ENCODE measurements around the gene DSTN.
A peak's percentile ranks its signal among the peaks of the same experiment; 100 is the strongest.

DSTN gene

GRCh38 chr20:17612287-17612991 is 42.6 kb downstream of the DSTN start:
- no peak for DNase-seq (ENCODE audit: low spot score)

GRCh38 chr20:17612992-17613327 is 43.1 kb downstream of the DSTN start:
- DNase-seq (ENCODE audit: low spot score), result no peak

GRCh38 chr20:17613328-17614175 is 43.7 kb downstream of the DSTN start:
- no peak for DNase-seq (ENCODE audit: low spot score)

- DNase-seq (ENCODE audit: low spot score), result no peak
Measured at GRCh38 chr20:17614176-17614811, 44.4 kb downstream of the DSTN start.

- DNase-seq (ENCODE audit: low spot score), result no peak
Measured at GRCh38 chr20:17614812-17615644, 45.2 kb downstream of the DSTN start.

- no peak for DNase-seq (ENCODE audit: low spot score)
Measured at GRCh38 chr20:17615645-17616479, 46.0 kb downstream of the DSTN start.

GRCh38 chr20:17616480-17617211 is 46.8 kb downstream of the DSTN start:
- DNase-seq (ENCODE audit: low spot score), result no peak

GRCh38 chr20:17617212-17617867 is 47.5 kb downstream of the DSTN start:
- DNase-seq (ENCODE audit: low spot score), result peak; percentile 57

GRCh38 chr20:17617868-17618672 is 48.2 kb downstream of the DSTN start:
- no peak for DNase-seq (ENCODE audit: low spot score)

GRCh38 chr20:17618673-17619013 is 48.8 kb downstream of the DSTN start:
- DNase-seq (ENCODE audit: low spot score), result no peak

GRCh38 chr20:17619351-17620093 is 49.6 kb downstream of the DSTN start:
- no peak for DNase-seq (ENCODE audit: low spot score)

GRCh38 chr20:17620371-17621228 is 50.7 kb downstream of the DSTN start:
- no peak for DNase-seq (ENCODE audit: low spot score)

GRCh38 chr20:17621229-17621968 is 51.5 kb downstream of the DSTN start:
- DNase-seq (ENCODE audit: low spot score), result no peak

- DNase-seq (ENCODE audit: low spot score), result no peak
Measured at GRCh38 chr20:17622086-17622850, 52.4 kb downstream of the DSTN start.

- no peak for DNase-seq (ENCODE audit: low spot score)
Measured at GRCh38 chr20:17622851-17623508, 53.1 kb downstream of the DSTN start.
